AG20443 (cell line): ENCODE results near the gene TMEM18.
"Not testable (repeated sequence)": the region's sequence is repeated elsewhere in the genome, so short reads cannot be mapped to it uniquely, and the experiment has no call there.

Experiments
- DNase-seq: peaks from one replicate; pipeline ENCODE4 v3.0.0; 2012; ENCODE audit warnings: low spot score, mixed read lengths

TMEM18 gene

DNA sequence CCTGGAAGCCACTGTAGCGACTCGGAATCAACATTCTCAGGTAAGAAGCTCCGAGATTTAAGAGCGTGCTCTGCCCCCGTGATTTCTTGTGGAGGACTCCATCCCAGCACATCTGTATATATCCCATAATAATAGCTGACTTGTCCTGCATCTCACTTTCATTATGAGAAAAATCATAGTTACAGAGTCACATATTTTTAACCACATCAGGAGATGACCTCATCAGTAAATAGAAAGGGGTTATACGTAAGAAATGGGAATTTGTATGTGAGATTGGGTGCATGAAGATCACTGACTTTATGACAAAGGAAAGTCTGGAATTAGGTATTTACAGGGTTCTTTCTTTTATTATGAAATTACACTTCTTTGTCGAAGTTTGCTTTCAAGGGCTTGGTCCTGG lies 16.4 kb upstream of the TMEM18 start:
- no peak for DNase-seq

DNA sequence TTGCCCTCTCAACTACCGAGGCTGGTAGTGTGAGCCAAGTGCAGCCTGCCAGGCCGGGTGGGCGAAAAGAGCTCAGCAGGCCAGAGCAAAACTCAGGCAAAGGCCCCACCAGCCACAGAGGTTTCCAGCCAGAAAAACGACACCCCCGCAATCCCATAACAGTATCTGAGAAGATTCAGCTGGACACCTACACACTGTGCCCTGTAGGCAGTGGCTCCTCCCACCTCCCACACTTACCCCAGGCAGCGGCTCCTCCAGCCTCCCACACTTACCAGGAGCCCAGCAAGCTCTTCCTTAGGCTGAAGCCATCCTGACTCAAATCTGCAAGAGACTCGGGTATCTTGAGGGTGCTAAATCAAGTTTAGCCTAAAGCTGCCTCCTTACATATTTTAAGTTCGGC lies 15.6 kb upstream of the TMEM18 start:
- DNase-seq: no peak

GRCh38 chr2:691821-692761 lies 14.9 kb upstream of the TMEM18 start:
- DNase-seq: no peak

DNA sequence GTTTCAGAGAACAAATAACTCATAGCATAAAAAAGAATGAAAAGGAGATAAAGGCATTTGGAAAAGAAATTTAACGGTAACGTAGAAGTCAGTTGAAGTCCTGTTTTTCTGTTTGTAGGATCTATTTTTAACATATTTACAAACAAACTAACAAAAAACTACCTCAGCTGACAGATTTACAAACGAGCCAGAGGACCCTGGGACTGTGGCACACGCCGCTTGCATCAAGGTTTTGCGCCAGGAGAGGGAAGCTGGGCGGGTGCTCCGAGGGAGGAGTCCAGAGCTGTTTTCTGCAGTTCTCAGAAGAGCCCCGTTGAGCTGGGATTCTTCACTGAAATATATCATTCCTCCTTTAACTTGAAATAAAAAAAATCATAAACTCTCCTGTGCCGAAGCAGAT lies 13.6 kb upstream of the TMEM18 start:
- DNase-seq: no peak

- DNase-seq: peak; percentile 24
These were observed 12.8 kb upstream of the TMEM18 start for GRCh38 chr2:689877-690510.

GRCh38 chr2:689237-689636 lies 12.0 kb upstream of the TMEM18 start:
- peak; percentile 21 for DNase-seq

GRCh38 chr2:688504-689076 lies 11.4 kb upstream of the TMEM18 start:
- DNase-seq: no peak

DNA sequence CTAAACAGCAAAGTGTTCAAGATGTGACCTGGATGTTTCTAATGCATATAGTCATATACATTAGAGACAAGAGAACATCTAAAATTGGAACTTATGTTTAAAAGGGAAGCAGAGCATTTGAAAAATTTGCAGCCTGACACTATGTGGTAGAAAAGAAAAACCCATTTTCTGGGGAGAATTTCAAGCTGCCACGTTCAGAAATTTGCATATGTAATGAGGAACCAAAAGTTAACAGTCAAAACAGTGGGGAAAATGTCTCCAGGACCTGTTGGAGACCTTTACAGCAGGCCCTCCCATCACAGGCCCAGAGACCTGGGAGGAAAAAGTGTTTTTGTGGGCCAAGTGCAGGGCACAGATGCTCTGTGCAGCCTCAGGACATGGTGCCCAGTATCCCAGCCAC lies 8.2 kb upstream of the TMEM18 start:
- no peak for DNase-seq

GRCh38 chr2:684913-685312 lies 7.7 kb upstream of the TMEM18 start:
- DNase-seq: not testable (repeated sequence)

GRCh38 chr2:682226-682625 lies 5.0 kb upstream of the TMEM18 start:
- DNase-seq: no peak

DNA sequence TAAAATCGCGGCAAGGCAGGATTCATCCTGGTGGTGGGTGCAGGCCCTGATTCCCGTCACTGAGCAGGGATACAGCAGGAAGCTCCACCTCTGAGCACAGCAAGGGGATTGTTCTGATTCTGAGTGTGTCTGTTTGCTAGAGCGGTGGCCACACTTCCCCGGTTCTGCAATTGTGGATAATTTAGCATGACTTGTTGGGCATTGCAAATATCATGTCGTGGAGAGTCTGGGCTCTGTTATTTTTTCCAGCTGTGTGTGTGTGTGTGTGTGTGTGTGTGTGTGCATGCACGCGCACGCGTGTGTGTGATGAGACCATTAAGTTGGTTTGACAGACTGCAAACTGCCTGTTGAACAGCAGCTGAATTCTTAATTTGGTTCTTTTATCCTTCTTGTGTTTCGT lies 4.1 kb upstream of the TMEM18 start:
- no peak for DNase-seq

DNA sequence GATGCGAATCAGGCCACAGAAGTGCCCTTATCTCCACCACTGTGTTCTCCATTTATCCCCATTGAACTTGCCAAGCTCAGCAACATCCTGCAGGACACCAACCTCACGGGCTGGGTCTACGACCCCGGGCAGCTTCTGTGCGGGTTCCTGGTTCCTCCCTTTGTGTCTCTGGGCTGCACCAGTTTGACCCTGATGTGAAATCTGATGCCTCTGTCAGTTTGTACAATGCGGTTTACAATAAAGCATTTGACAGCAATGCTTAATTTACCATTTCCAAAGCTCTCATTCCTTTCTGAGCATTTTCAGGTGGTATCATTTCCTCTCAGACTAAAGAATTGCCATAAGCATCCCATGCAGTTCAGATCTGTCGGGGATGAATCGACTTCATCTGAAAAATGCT lies 3.3 kb upstream of the TMEM18 start:
- no peak for DNase-seq

DNA sequence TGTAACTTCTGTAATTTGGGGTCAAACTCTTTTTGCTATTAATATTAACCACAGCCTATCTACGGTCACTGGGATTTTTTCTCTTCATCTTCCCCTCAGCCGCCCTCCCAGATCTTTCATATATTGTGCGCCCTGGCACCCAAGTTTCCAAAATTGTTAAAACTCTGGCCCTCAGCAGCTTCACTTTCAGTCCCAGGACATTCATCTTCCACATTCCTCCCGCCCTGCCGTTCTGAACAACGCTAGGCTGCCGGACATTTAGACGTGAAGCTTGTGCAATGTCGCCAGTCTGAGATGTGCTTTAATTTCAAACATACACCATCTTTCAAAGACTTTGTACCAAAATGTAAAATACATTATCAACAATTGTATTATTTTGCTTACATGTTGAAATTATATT lies 1.8 kb upstream of the TMEM18 start:
- DNase-seq: no peak

GRCh38 chr2:677959-678550 lies 849 bp upstream of the TMEM18 start:
- DNase-seq: no peak

DNA sequence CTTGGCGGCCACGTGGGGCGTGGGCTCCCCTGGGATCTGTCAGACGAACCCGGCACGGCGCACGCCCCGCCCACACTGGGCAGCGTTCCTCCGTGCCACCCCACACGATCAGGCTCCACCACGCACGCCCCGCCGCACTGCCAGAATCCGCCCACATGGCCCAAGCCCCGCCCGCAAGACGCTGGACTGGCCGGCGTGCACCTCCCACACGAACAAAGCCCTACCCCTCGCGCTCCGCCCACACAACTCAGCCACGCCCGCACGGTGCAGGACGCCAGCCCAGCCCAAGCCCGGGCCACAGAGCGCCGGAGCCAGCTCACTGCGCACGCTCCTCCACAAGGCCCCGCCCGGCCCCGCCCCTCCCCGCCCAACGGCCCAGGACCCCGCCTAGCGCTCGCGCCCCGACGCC lies 555 bp downstream of the TMEM18 start:
- peak; percentile 98 for DNase-seq

DNA sequence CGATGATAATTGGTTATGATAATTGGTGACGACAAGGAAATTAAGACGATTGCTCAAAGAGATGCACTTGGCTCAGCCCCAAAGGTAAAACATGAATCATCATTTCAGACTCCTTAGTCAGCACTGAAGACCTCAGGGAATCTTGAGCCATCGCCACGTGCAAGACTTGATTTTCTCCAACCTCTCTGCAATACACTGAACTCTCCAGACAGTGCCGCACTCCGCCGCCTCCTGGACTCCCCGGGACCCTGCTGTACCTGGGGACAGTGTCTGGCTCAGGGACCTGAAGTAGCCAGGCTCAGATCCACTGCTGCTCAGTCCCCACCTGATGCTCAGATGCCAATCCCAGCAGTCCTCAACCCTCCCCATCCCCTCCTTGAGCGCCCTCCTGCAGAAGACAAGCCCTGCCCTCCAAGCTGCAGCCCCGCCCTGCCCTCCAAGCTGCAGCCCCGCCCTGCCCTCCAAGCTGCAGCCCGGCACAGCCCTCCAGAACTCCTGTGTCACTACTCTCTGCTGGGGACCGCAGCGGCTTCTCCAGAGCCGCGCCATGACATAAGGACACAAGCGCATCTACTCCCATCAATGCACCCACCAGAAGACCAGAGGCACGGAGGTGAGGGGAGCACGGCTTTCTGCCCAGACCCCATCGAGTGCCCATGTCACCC lies 1.1 kb downstream of the TMEM18 start:
- DNase-seq: peak; percentile 65

- DNase-seq: no peak
These were observed 1.7 kb downstream of the TMEM18 start for GRCh38 chr2:675460-675859.

GRCh38 chr2:675051-675450 lies 2.2 kb downstream of the TMEM18 start:
- DNase-seq: no peak

DNA sequence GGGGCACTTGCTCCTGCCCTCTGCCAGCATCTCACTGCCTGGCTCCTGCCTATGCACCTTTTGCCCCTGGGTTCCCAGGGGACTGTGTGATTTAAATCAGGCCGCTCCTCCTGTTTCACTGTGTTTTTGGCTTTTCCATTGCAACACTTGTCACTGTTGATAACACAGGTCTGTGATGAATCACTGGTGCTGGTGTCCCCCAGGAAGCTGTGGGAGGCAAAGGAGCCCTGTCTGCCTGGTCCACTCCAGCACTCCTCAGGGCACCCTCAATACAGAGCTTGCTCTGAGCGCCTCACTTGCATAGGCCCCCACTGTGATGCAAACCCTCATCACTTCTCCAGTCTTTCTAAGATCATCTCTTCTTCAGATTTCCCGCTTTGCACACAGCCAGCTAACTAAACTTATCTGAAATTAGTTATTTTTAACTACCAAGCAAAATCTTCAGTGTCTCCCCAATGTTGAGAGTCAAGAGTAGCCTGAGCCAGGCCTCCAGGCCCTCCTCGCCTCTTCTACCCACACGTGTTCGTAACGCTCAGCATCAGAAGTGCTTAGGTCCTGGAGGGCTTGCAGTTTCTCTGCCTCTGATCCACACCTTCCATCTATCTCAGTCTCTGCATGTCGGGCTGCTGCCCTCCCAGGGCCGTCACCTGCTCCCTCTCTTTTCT lies 2.8 kb downstream of the TMEM18 start:
- DNase-seq: no peak

DNA sequence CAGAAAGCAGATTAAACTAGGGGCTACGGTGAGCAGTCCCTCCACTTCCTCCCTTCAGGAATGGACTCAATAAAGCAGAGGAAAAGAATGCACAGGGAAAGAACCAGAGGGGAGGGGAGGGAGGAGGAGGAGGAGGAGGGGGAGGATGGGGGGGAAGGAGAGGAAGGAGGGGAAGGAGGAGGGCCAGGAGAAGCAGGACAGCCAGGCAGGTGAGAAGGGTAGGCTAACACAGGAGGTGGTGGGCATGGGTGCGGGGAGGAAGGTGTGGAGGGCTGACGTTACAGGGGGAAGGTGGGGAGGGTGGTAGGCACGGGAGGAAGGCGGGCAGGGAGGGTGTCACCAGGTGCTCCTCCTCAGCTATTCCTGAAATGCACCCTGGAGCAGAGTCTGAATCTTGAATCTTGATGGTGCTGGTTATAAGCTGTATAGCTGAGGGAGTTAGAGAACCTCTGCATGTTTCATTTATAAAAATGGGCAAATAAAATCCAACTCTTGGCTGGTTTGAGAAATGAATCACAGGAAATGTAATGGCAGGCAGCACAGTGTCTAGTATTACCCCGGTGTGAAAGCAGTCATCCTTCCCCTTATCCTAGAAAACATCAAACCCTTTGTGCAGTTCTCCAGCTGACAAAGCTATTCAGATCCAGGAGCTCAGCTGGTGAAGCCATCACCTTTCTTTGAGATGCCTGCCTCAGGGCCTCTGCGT lies 3.4 kb downstream of the TMEM18 start:
- DNase-seq: peak; percentile 43

- DNase-seq: no peak
These were observed 4.2 kb downstream of the TMEM18 start for GRCh38 chr2:673016-673415.
